Suprapubic skin (tissue), 3 donors: Measurements from ENCODE around the gene MDGA2.

Experiments
- POLR2A ChIP-seq, 2 donors: fragments of 450-650 bp; IDR thresholded peaks; one replicate each; pipeline ENCODE4 v1.6.1; 2017; ENCODE audit warnings: antibody characterized with exemption in 2 of 2, mild to moderate bottlenecking in 2 of 2, moderate library complexity in 2 of 2
- TF ChIP-seq, protein P1 (sequence below), 2 donors: fragments of 200-600 bp in 1 of 2; fragments of 450-650 bp in 1 of 2; sonication (generic) in 1 of 2; IDR thresholded peaks; one replicate each; pipeline ENCODE4 v1.5.1; 2016 to 2019; ENCODE audit warnings: antibody characterized with exemption in 2 of 2, mild to moderate bottlenecking in 1 of 2, moderate library complexity in 1 of 2

DNA sequence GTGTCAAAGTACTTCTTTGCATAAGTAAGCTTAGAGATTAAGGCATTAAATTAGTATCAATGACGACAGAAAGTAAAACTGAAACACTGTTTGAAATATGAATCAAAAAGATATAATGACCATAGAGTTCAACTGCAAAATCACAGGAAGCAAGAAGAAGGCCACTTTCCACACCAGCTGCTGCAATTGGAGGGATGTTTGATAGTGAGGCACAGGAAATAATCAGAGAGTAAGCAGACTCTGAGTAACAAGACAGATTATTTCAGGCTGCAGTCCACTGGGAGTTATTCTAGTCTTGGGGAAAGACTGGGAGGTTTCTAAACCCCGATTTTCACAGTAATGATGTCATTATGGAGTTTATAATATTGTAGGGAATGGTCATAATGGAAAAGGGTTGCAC is 12.9 kb downstream of the MDGA2 start:
- TF ChIP-seq, protein P1, sequence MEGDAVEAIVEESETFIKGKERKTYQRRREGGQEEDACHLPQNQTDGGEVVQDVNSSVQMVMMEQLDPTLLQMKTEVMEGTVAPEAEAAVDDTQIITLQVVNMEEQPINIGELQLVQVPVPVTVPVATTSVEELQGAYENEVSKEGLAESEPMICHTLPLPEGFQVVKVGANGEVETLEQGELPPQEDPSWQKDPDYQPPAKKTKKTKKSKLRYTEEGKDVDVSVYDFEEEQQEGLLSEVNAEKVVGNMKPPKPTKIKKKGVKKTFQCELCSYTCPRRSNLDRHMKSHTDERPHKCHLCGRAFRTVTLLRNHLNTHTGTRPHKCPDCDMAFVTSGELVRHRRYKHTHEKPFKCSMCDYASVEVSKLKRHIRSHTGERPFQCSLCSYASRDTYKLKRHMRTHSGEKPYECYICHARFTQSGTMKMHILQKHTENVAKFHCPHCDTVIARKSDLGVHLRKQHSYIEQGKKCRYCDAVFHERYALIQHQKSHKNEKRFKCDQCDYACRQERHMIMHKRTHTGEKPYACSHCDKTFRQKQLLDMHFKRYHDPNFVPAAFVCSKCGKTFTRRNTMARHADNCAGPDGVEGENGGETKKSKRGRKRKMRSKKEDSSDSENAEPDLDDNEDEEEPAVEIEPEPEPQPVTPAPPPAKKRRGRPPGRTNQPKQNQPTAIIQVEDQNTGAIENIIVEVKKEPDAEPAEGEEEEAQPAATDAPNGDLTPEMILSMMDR (IDR thresholded peaks at IDR 0.05): no peak
- TF ChIP-seq POLR2A (IDR thresholded peaks at IDR 0.05): no peak
